HL-60 (cell line): ENCODE data around the gene PNPLA7.

Source experiments
- CTCF ChIP-seq: IDR thresholded peaks from one replicate; pipeline ENCODE4 v1.5.1; 2011; ENCODE audit warnings: low read length, control low read depth, inconsistent platforms; ENCODE audit not compliant: insufficient read depth
- POLR2AphosphoS5 ChIP-seq: IDR thresholded peaks from 2 replicates; pipeline ENCODE4 v1.6.1; 2012; ENCODE audit warnings: low read depth
- REST ChIP-seq: IDR thresholded peaks from 2 replicates; pipeline ENCODE4 v1.6.1; 2012; ENCODE audit warnings: low read depth; ENCODE audit not compliant: insufficient replicate concordance

GRCh38 chr9:137581361-137582285 lies 31.4 kb upstream of the PNPLA7 start:
- TF ChIP-seq CTCF (no peak), POLR2AphosphoS5 (no peak), REST (no peak)
